ENCODE measurements around the gene NME1. TPM values are rescaled to one million over a fixed set of nuclear protein-coding genes. Genes with fewer than 3 reads are reported as not detected.

The NME1 gene
- total RNA-seq, 1 donor from 2014 or later: 360 TPM

DNA sequence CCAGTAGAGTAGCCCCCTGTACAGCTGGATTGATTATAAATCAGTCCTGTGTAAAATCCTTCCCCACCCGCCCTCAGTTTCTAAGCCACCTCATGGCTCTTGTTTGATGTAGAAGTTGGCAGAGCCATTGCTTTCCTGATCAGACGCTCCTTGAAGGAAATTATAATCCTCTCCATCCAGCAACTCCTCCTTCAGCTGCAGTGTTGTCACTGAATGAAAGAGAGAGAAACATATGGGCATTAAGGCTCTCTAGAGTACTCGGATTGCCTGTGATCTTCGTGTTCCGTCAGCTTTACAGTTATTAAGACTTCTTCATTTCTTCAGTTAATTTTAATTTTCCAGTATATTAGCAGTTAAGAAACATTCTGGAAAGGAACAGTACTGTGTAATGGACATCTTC lies 27.1 kb downstream of the NME1 start:
- Mint-ChIP-seq H3K36me3 (ENCODE audit: low read depth) (peaks cover 27% of the 10 kb centered on the region), H3K9me3 (no peaks in the 10 kb centered on the region), H3K4me3 (ENCODE audit: low read depth) (no peak overlapping the region), H3K27me3 (ENCODE audit: low read depth) (no peaks in the 10 kb centered on the region), H3K4me1 (ENCODE audit: low read depth) (no peaks in the 10 kb centered on the region), H3K27ac (no peak overlapping the region)
- intact Hi-C loops (cut with micrococcal nuclease): no loop called here
- no peak for DNase-seq (ENCODE audit: low spot score)

DNA sequence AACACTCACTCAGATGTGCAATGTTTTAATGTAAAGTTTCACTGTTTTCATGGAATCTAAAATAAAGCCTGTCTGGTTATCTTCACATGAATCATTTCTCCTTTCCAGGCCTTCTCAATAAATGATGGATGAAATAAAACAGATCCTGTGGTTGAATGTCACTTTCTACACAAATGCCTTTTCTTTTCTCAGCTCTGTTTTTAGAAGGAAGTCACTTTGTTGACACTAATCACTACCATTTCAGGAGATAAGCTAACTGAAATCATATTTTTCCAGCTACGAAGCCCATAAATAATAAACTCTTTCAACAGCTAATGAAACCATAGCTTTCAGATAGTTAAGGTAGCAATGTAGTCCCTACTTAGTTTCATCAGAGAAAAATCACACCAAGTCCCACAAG lies 30.8 kb downstream of the NME1 start:
- H3K4me3 Mint-ChIP-seq (ENCODE audit: low read depth): no peak overlapping the region
- H3K9me3 Mint-ChIP-seq: no peaks in the 10 kb centered on the region
- no peak overlapping the region for H3K27ac Mint-ChIP-seq
- no peaks in the 10 kb centered on the region for H3K4me1 Mint-ChIP-seq (ENCODE audit: low read depth)
- no peaks in the 10 kb centered on the region for H3K27me3 Mint-ChIP-seq (ENCODE audit: low read depth)
- H3K36me3 Mint-ChIP-seq (ENCODE audit: low read depth): peaks cover 33% of the 10 kb centered on the region
- DNase-seq (ENCODE audit: low spot score): no peak
- intact Hi-C loops (cut with micrococcal nuclease): no loop called here

GRCh38 chr17:51185763-51186332 lies 32.5 kb downstream of the NME1 start:
- no peak overlapping the region for H3K27ac Mint-ChIP-seq
- intact Hi-C loops (cut with micrococcal nuclease): no loop called here
- H3K9me3 Mint-ChIP-seq: no peaks in the 10 kb centered on the region
- no peak overlapping the region for H3K4me3 Mint-ChIP-seq (ENCODE audit: low read depth)
- peaks cover 2% of the 10 kb centered on the region for H3K4me1 Mint-ChIP-seq (ENCODE audit: low read depth)
- peaks cover 34% of the 10 kb centered on the region for H3K36me3 Mint-ChIP-seq (ENCODE audit: low read depth)
- H3K27me3 Mint-ChIP-seq (ENCODE audit: low read depth): no peaks in the 10 kb centered on the region
- no peak for DNase-seq (ENCODE audit: low spot score)

DNA sequence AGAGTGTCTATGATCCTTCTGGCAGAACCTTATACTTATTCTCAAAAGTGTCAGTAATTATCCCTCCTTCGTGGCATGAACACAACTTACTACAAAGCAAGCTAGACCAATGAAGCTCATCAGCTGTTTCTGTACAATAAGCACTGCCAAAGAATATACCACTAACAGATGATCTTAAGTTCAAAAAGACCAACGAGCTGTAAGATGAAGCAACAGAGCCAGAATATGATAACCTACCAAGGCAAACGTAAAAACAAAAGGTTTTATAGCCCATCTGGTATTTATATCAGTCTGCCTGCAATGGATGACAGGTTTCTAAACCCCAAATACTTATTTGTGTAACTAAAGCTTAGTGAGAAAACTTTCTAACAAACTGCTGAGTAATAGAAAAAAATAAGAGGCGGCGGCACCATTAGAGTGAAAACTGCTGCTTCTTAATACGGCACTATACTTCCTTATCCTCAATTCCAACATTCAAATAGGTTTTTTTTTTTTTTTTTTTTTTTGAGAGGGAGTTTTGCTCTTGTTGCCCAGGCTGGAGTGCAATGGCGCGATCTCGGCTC lies 35.0 kb downstream of the NME1 start:
- intact Hi-C loops (cut with micrococcal nuclease): no loop called here
- no peak for DNase-seq (ENCODE audit: low spot score)
- H3K27ac Mint-ChIP-seq: no peak overlapping the region
- peaks cover 40% of the 10 kb centered on the region for H3K36me3 Mint-ChIP-seq (ENCODE audit: low read depth)
- H3K4me1 Mint-ChIP-seq (ENCODE audit: low read depth): peaks cover 2% of the 10 kb centered on the region
- H3K27me3 Mint-ChIP-seq (ENCODE audit: low read depth): no peaks in the 10 kb centered on the region
- H3K9me3 Mint-ChIP-seq: no peaks in the 10 kb centered on the region
- no peak overlapping the region for H3K4me3 Mint-ChIP-seq (ENCODE audit: low read depth)

- Mint-ChIP-seq H3K4me1 (ENCODE audit: low read depth) (peaks cover 2% of the 10 kb centered on the region), H3K36me3 (ENCODE audit: low read depth) (peaks cover 42% of the 10 kb centered on the region), H3K27ac (no peak overlapping the region), H3K27me3 (ENCODE audit: low read depth) (no peaks in the 10 kb centered on the region), H3K4me3 (ENCODE audit: low read depth) (no peak overlapping the region), H3K9me3 (no peaks in the 10 kb centered on the region)
- no peak for DNase-seq (ENCODE audit: low spot score)
- intact Hi-C loops (cut with micrococcal nuclease): no loop called here
Observed at GRCh38 chr17:51189162-51189561, 35.8 kb downstream of the NME1 start.

DNA sequence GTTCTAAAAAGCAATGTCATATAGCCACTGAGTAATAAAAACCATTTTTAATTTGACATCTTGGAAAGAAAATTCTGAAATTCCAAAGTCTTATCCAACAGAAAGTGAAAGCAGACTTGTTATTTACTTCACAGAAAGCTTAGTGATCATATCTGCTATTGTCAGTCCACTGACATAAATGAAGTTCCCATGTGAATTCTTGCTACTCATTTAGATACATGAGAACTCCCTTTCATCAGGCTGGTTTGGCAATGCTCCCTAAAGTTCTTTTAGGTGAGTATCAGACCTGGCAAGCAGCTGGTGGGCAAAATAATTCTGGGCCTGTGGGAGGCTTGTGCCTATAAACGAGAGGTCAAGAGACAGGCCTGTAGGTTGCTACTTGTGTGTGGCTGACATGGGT lies 36.3 kb downstream of the NME1 start:
- Mint-ChIP-seq H3K27ac (no peak overlapping the region), H3K9me3 (no peaks in the 10 kb centered on the region), H3K4me3 (ENCODE audit: low read depth) (no peak overlapping the region), H3K36me3 (ENCODE audit: low read depth) (peaks cover 37% of the 10 kb centered on the region), H3K4me1 (ENCODE audit: low read depth) (peaks cover 2% of the 10 kb centered on the region), H3K27me3 (ENCODE audit: low read depth) (no peaks in the 10 kb centered on the region)
- no peak for DNase-seq (ENCODE audit: low spot score)
- intact Hi-C loops (cut with micrococcal nuclease): no loop called here

DNA sequence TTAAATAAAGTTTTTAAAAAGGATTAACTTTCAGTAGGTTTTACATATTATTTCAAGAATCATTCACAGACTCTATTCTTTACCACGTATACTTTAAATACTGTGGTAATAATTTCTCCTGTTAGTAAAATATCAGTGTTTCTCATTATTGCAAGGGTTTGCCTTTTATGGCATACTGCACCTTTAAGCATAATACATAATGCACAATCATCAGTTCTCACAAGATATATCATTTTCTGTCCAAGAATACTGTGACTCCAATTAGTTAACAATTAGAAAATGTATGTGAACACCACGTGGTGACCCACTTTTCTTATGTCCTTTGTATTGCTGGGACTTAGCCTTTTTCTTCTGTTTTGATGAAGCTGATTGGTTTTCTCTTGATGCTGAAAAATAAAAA lies 38.5 kb downstream of the NME1 start:
- Mint-ChIP-seq H3K36me3 (ENCODE audit: low read depth) (peaks cover 31% of the 10 kb centered on the region), H3K27ac (no peak overlapping the region)

GRCh38 chr17:51197754-51198153 lies 44.4 kb downstream of the NME1 start:
- no peaks in the 10 kb centered on the region for H3K9me3 Mint-ChIP-seq
- H3K27me3 Mint-ChIP-seq (ENCODE audit: low read depth): no peaks in the 10 kb centered on the region
- no peak for DNase-seq (ENCODE audit: low spot score)
- H3K4me1 Mint-ChIP-seq (ENCODE audit: low read depth): peaks cover 6% of the 10 kb centered on the region
- H3K36me3 Mint-ChIP-seq (ENCODE audit: low read depth): peaks cover 44% of the 10 kb centered on the region
- no peak overlapping the region for H3K4me3 Mint-ChIP-seq (ENCODE audit: low read depth)
- H3K27ac Mint-ChIP-seq: no peak overlapping the region
- intact Hi-C loops (cut with micrococcal nuclease): no loop called here

More for the DNA sequence above, 38.5 kb downstream of the NME1 start:
- H3K27me3 Mint-ChIP-seq (ENCODE audit: low read depth): no peaks in the 10 kb centered on the region
- H3K4me1 Mint-ChIP-seq (ENCODE audit: low read depth): peaks cover 2% of the 10 kb centered on the region
- no peak for DNase-seq (ENCODE audit: low spot score)
- intact Hi-C loops (cut with micrococcal nuclease): no loop called here
- H3K9me3 Mint-ChIP-seq: no peaks in the 10 kb centered on the region
- H3K4me3 Mint-ChIP-seq (ENCODE audit: low read depth): no peak overlapping the region

DNA sequence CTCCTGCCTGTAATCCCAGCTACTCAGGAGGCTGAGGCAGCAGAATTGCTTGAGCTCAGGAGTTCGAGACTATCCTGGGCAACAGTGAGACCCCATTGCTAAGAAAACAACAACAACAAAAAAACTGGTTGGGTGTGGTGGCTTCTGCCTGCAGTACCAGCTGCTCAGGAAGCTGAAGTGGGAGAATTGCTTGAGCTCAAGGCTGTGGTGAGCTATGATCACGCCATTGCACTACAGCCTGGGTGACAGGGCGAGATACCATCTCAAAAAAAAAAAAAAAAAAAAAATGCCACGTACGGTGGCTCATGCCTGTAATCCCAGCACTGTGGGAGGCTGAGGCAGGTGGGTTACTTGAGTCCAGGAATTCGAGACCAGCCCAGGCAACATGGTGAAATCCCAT lies 46.9 kb downstream of the NME1 start:
- Mint-ChIP-seq H3K4me1 (ENCODE audit: low read depth) (peaks cover 7% of the 10 kb centered on the region), H3K9me3 (no peaks in the 10 kb centered on the region), H3K4me3 (ENCODE audit: low read depth) (no peak overlapping the region), H3K27ac (peak overlapping the region; percentile 46), H3K36me3 (ENCODE audit: low read depth) (peaks cover 46% of the 10 kb centered on the region), H3K27me3 (ENCODE audit: low read depth) (no peaks in the 10 kb centered on the region)
- intact Hi-C loops (cut with micrococcal nuclease): no loop called here
- peak; percentile 33 for DNase-seq (ENCODE audit: low spot score)

- intact Hi-C loops (cut with micrococcal nuclease): no loop called here
- H3K27me3 Mint-ChIP-seq (ENCODE audit: low read depth): no peaks in the 10 kb centered on the region
- no peaks in the 10 kb centered on the region for H3K9me3 Mint-ChIP-seq
- DNase-seq (ENCODE audit: low spot score): no peak
- H3K27ac Mint-ChIP-seq: peak overlapping the region; percentile 46
- H3K36me3 Mint-ChIP-seq (ENCODE audit: low read depth): peaks cover 46% of the 10 kb centered on the region
- peaks cover 7% of the 10 kb centered on the region for H3K4me1 Mint-ChIP-seq (ENCODE audit: low read depth)
- no peak overlapping the region for H3K4me3 Mint-ChIP-seq (ENCODE audit: low read depth)
Observed at GRCh38 chr17:51200846-51201245, 47.5 kb downstream of the NME1 start.

DNA sequence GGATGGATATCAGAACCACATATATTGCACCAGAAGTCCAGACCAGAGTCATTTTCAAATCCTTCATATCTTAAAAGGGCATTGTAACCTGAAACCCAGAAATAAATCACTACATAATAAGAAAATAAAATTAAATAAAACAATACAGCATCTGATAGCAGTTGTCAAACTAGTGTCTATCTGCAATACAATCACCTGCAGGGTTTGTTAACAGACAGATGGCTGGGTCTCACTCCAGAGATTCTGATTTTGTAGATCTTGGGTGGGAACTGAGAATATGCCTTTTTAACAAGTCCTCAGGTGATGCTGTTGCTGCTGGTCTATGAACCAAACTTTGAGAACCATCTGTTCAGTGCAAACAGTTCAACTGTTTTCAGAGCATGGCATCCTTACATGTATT lies 50.5 kb downstream of the NME1 start:
- no peak for DNase-seq (ENCODE audit: low spot score)
- no peak overlapping the region for H3K27ac Mint-ChIP-seq
- H3K36me3 Mint-ChIP-seq (ENCODE audit: low read depth): peaks cover 48% of the 10 kb centered on the region
- no peaks in the 10 kb centered on the region for H3K9me3 Mint-ChIP-seq
- no peaks in the 10 kb centered on the region for H3K27me3 Mint-ChIP-seq (ENCODE audit: low read depth)
- peaks cover 7% of the 10 kb centered on the region for H3K4me1 Mint-ChIP-seq (ENCODE audit: low read depth)
- H3K4me3 Mint-ChIP-seq (ENCODE audit: low read depth): no peak overlapping the region
- intact Hi-C loops (cut with micrococcal nuclease): no loop called here
